HS-5 (cell line): ENCODE data around the gene RUVBL1.

Experiments used
- DNase-seq: peaks from one replicate; pipeline ENCODE4 v3.0.0-alpha.2; 2012; ENCODE audit warnings: low read depth

Gene RUVBL1

DNA sequence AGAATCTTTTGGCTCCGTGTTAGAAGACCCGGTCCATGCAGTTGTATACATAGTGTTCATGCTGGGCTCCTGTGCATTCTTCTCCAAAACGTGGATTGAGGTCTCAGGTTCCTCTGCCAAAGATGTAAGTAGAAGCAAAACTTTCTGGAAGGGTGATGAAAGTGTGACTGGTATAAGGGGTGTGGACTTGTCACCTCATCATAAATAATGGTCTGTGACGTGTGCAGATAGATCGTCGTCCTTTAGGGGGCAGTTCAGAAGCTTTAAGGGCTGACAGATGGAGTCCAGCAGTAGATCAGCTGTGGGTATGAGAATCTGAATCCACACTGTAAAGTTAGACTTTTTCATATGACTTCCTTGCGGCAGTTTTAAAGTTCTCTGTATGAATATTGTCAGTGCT is 56.1 kb downstream of the RUVBL1 start:
- no peak for DNase-seq

DNA sequence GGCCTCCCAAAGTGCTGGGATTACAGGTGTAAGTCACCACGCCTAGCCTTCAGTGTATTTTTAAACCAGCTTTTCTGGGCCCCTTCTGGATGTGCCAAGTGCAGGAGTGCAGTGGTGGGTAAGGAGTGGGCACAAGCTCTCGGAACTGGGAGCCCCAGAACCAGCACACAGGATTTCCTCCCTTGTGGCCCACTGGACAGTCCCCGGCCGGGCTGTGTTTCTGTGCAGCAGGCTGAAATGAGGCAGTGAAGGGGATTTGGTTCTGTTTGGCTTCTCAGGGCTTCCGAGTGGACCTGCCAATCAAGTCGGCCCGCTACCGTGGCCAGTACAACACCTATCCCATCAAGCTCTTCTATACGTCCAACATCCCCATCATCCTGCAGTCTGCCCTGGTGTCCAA is 56.9 kb downstream of the RUVBL1 start:
- DNase-seq, result no peak

DNA sequence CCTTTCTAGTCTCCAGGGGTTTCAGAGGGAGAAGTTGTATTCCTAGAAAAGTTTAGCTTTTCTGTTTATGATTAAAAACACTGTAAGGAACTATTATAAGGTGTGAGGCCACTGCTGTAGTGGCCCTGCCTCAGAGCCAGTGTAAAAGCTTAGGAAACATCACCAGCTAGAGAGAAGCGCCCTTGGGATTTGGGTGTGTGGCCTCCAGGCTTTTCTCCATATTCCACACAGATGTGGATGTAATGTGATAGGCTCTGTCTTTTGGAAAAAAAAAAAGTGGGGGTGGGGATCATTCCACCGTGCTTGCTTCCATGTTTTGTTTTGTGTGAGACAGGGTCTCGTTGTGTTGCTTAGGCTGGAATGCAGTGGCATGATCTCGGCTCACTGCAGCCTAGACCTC is 57.5 kb downstream of the RUVBL1 start:
- no peak for DNase-seq

DNA sequence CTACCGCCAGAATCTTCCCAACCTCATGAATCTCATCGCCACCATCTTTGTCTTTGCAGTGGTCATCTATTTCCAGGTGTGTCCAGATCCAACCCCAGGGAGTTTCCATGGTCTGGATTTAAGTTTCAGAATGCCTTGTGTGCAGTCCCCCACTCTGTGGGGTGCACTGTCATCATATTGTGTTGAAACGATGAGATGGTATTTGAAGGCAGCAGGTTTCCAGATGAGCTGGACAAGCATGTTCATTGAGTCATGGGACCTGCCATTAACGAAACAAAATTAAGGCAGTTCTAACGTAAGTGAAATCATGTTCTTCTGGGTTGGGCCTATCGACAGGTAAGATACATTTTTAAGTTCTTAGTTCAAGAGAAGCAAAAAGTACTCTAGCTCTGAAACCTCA is 58.6 kb downstream of the RUVBL1 start:
- DNase-seq, result no peak

DNA sequence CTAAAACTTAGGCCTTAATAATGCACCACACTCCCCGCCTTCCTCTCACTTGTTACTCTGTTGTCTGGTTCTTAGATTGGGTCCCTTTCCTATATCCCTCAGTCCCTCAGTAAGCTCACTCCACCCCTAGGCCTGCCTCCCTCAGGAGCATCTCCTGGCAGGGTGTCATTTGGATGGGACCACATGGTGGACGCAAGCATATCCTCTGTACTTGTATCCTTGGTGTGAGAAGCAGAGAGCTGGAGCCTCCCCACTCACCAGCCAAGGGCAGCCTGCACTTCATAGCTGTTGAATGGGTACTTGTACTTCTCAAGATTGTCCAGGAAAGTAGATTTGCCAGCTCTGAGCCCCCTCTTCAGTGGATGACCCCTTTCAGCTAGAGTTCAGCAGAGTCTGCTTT is 59.7 kb downstream of the RUVBL1 start:
- no peak for DNase-seq

DNA sequence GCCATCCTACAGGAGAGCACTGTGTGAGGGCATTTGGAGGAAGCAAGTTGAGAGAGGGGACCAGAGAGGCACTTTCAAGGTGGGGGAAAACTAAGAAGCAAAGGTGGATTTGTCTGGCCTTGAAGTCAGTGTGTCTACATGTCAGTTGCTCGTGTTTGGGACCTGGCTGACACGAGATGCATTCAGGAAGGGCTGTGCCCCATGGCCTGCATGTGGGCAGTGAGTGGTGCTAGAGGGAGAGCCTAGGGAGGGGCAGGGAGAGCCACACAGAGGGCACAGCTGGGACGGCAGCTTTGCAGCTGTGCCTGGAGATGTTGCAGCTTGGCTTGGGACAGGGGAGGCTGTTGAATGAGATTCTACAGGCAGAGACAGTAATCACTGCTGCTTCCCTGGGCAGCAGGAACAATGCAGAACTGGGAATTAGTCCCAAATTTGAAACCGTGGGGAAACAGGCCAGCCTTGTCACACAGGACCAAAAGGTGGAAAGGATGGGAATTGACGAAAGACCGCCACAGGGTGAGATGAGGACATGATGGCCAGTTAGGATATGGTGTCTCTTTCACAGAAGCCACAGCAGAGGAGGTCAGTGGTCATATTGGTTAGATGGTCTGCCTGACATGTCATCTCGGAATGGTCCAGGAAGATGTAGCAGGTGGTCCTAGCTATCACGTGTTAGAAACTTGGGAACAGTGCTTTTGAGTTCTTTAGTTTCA is 61.4 kb downstream of the RUVBL1 start:
- DNase-seq, result no peak

DNA sequence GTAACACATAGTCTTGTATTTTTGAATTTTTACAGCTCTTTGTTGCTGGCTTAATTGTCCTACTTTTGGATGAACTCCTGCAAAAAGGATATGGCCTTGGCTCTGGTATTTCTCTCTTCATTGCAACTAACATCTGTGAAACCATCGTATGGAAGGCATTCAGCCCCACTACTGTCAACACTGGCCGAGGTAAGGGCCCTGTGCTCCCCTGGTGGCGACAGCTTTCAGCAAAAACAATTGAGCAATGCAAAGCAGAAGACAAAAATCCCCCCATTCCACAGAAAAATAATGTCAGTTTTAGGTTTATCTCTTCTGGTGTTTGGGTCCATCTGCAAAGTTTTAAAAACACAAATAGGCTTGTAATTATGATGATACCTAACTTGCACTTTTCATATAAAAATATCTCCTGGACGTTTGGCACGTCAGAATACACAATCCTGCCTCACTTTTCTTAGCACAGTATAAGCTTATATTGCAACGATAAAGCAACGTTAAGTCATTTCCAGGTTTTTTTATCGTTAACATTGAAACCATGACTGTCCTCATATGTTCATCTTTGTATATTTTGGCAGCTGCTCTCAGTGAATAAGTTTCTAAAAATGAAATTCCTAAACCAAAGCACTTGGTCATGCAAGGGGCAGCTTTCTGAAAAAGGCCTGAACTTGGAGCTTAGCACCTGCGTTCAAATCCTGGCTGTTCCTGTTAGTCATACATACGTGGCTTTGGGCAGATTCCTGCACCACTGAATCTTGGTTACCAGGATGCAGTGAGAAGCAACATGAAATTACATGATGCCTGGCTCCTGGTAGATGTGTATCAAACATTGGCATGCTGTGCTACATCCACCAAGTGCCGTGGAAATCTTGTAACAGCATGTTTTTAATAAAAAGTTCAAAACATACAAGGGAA is 62.9 kb downstream of the RUVBL1 start:
- DNase-seq, result peak; percentile 97

DNA sequence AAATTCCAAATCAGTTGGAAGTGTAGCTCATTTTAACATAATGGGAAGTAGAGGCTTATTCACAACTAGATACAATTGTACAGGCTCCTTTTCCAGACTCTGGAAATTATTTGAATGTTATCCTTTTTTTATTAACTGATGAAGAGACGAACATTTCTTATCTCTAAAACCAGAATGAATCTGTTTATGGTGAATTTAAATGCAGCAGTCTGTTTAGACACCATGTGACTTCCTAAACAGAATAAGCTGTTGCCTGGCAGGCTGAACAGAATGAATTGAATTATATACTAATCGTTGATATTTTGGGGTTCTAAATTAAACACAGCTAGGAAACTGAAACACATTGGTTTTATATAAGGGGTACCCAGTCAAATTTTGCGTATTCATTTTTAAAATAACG is 67.4 kb downstream of the RUVBL1 start:
- DNase-seq, result no peak

DNA sequence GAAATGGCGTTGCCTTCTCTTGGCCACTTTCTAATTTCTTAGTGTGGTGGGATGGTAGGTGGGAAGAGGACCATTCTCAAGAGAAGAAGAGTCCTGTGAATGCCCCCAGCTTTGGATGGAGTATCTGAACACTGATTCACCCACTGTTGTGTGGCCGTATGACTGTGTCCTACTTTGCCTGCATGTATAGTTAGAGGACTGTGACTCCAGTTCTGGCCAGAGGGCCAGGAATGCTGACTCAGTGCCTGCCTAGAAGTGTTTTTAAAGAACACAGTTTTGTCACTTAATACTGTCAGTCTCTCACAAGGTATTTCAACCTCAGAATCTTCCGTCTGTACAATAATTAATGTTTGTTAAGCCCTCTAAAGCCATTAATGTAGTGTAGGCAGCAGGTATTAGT is 69.2 kb downstream of the RUVBL1 start:
- no peak for DNase-seq

DNA sequence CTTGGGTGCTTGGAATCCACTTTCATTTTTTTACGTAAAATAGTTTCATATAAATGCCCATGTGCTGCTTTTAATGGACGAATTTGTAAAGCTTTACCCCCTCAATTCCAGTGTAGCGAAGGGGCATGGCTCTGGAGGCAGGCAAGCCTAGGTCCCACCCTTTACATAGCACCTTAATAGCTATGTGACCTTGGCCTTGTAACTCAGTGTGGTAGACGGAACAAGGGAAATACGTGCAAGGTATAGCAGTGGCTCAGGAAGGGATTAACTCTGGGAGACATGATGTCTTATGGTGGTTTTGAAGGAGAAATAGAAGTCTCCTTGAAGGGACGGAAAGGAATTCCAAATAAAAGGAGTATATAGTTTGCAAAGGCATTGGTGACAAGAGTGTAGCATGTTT is 70.0 kb downstream of the RUVBL1 start:
- no peak for DNase-seq

DNA sequence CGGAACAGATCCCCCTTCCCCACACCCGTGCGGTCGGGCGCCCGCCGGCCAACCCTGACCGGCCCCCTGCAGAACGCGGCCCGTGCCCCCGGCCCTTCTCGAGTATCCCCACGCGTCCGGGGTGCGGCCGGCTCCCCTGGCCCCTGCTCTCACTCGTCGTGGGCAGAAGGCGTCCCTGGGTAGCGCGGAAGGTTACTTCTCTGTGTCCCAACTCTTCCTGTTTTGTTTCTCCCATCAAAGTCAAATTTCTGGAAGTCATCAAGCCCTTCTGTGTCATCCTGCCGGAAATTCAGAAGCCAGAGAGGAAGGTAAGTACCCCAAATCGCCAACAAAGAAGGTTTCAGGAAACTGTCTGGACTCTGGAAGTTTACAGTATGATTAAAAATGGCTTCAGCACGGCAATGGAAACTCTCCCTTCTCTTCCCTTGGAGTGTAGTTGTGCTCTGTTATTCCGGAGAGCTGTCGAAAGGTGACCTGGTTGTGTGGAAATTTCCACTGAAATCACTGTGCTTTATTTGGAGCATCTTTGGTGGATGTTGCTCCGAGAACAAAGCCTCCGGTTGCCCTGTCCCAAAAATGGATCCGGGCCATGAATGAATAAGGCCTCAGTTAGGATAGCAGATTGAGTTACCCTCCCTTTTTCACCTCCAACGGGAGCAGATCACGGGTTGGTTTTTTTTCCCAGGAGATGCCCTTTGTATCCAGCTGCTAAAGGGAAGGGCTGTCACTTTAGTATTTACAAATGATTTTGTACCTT is 70.8 kb downstream of the RUVBL1 start:
- DNase-seq, result no peak

DNA sequence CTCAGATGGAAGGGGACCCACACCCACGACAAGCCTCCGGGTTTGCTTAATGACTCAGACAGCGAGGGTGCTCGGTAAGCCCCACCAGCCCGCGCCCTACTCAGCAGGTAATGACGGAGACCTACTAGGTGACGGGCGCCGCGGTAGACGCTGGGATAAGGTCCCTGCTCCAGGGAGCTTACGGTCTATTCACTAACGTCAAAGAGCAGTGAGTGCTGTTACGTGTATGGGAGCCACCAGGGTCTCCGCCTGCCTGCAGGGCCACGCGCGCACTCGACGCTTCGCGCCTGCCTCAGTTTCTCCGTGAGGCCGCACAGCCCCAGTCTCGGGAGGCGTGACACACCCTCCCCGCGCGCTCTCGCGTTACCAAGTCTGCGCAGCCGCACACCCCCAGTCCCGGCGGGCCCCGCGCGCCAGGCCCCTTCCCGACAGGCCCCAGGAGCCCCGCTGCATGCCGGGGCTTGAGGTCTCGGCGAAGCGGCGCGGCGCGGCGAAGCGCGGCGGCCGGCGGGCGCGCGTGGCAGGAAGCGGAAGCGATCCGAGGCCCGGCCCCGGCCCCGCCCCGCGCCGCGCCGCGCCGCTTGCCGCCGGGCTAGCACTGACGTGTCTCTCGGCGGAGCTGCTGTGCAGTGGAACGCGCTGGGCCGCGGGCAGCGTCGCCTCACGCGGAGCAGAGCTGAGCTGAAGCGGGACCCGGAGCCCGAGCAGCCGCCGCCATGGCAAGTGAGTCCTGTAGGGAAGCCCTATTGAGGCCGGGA is 71.6 kb downstream of the RUVBL1 start, which contains the start of gene SEC61A1:
Gene SEC61A1, plus strand, starts transcription at position 601 of the 758 bp plus-strand sequence. Its CDS starts 116 bp downstream, at position 717.
- DNase-seq, result peak; percentile 61

DNA sequence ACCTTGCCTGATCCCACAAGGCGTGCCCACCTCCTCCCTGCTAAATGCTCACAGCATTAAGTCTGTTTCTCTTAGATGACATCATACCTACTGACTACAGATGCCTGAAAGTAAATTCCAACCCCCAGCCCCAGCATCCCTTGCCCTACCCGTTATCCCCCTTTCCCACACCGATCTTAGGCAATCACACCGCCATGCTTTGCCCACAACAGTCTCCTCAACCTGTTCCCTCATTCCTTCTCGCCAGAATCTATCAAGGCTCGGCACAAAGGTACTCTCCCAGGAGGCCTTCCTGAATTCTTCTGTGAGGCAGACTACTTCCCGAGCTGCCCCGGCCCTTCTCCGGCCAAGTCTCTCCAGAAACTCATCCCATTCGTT is 72.2 kb downstream of the RUVBL1 start:
- no peak for DNase-seq

DNA sequence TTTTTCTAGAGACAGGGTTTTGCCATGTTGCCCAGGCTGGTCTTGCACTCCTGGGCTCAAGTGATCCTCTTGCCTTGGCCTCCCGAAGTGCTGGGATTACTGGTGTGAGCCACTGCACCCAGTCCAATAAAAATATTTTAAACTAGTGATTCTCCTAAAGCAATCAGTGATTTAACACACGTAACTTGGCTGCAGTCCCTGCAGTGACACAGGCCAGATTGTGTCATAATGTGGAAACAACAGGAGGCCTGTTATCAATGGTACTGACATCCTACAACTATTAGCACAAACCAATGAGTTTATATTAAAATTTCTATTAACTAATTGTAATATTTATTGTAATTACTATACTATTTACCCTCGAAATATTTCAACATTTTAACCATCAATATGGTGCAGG is 73.0 kb downstream of the RUVBL1 start:
- DNase-seq, result no peak

DNA sequence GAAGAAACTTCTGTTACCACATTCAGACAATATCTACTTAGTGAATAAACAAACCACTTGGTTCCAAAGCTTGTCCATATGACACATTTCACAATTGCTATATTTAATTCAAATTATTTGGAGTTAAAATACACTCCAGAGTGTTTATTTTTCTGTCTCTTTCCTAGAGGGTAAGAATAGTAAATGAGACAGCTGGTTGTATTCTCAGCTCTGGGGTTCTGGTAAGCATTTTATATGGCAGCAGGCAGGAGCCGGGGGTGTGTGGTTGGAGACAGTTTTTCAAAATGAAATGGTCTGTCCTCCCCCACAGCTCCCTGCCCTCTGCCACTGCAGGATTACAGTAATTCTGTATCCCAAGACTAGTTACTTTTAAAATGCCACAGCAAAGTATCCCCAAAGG is 82.3 kb downstream of the RUVBL1 start:
- no peak for DNase-seq

DNA sequence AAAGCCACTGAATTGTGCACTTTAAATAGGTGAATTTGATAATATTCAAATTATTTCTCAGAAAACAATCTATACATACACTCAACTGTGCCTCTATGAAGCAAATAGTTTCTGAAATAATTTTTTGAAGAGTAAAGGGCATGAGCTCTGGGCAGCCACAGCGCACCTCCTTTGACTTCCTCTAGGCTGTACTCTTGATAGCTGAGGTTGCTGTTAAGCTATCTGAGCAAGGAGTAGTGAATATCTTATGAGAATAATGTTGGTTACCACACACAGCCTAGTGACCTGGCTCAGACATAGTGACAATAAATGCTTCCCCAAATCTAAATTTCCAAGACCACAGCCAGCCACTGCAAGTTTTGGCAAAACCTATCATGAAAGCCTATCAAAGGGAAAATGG is 83.0 kb downstream of the RUVBL1 start:
- DNase-seq, result no peak

DNA sequence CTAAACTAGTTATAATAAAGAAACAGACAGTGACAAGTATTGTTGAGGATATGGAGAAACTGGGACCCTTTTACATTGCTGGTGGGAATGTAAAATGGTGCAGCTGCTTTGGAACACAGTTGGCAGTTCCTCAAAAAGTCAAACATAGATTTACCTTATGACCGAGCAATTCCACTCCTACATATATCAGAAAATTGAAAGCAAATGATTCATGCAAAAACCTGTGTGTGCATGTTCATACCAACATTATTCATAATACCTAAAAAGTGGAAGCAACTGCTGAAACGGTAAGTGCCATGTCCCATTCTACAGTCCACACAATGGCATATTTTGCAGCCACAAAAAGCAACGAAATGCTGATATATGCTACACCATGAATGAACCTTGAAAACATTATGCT is 83.6 kb downstream of the RUVBL1 start:
- no peak for DNase-seq

DNA sequence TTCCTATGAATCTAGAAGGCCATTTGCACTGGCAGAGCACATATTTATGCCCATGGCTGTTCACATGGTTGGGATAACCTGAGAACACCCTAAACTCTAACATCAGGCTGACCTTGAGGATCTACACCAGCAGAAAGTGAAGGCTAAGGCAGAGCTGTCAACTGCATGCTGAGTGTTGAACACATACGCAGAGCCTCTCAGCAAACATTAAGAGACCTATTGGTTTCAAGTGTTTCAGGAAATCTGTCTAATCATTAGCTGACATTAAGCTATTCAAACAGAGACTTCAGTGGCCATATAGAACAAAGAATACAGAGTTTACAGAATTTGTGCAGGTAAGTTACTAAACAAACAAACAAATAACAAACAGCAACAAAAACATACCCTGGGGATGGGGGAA is 87.5 kb downstream of the RUVBL1 start:
- DNase-seq, result no peak

DNA sequence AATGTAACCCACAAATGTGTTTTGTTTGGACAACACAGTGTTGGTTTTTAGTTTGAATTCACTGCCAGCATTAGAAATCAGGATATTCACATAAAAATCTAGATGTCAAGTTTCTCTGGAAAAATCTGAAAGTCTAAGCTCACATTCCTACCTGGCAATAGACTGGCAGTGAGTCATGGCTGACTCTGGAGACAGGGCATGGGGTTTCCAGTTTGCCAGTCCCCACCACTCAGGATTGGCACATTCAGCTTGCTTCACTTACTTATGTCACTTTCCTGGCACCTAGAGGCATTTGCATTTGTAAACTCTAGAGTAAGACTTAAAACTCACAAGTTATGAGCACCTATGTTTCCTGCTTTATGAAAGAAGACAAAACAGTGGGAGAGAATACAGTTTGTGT is 90.5 kb downstream of the RUVBL1 start:
- no peak for DNase-seq
